Breast epithelium (tissue), 4 donors: ENCODE results near the gene FST. TPM values are rescaled to one million over a fixed set of nuclear protein-coding genes. Genes with fewer than 3 reads are reported as not detected.

Experiments
- DNase-seq, 2 donors: peaks; one replicate each; pipeline ENCODE4 v3.0.0-alpha.2; 2019; ENCODE audit warnings: low spot score in 2 of 2
- H3K27ac ChIP-seq, 2 donors: fragments of 200-600 bp; sonication (generic) in 1 of 2; one replicate each; pipeline ENCODE4 v1.5.1; 2016 to 2019; ENCODE audit warnings: mild to moderate bottlenecking in 1 of 2
- H3K27me3 ChIP-seq, 2 donors: fragments of 200-600 bp; sonication (generic) in 1 of 2; one replicate each; pipeline versions ENCODE4 v1.5.1 to v1.6.0; 2017 to 2019; ENCODE audit warnings: control low read depth in 1 of 2, mild to moderate bottlenecking in 1 of 2
- H3K36me3 ChIP-seq: fragments of 200-600 bp; one replicate; pipeline ENCODE4 v1.5.1; 2019
- H3K4me1 ChIP-seq, 2 donors: fragments of 200-600 bp; sonication (generic); one replicate each; pipeline ENCODE4 v1.5.1; 2016 to 2019; ENCODE audit warnings: control low read depth in 1 of 2
- H3K4me3 ChIP-seq, 3 donors: fragments of 200-600 bp; sonication (generic); 1 replicate in 2 of 3; 2 replicates in 1 of 3; pipeline ENCODE4 v1.5.1; 2016 to 2019; ENCODE audit warnings: mild to moderate bottlenecking in 3 of 3, moderate library complexity in 2 of 3
- H3K9me3 ChIP-seq, 2 donors: fragments of 200-600 bp; sonication (generic) in 1 of 2; one replicate each; pipeline ENCODE4 v1.5.1; 2016 to 2019; ENCODE audit warnings: control low read depth in 1 of 2
- CTCF ChIP-seq, 3 donors: fragments of 450-650 bp; IDR thresholded peaks; one replicate each; pipeline ENCODE4 v1.5.1; 2016 to 2017; ENCODE audit warnings: antibody characterized with exemption in 3 of 3, mild to moderate bottlenecking in 3 of 3, moderate library complexity in 3 of 3
- POLR2A ChIP-seq: fragments of 450-650 bp; IDR thresholded peaks from one replicate; pipeline ENCODE4 v1.6.1; 2016; ENCODE audit warnings: antibody characterized with exemption, mild to moderate bottlenecking, moderate library complexity
- POLR2AphosphoS5 ChIP-seq, 3 donors: sonication (generic); formaldehyde crosslinking; IDR thresholded peaks; one replicate each; pipeline ENCODE4 v1.6.1; 2017; ENCODE audit warnings: antibody characterized with exemption in 3 of 3
- intact Hi-C: fragments of 100-400 bp; cut with DNase I; formaldehyde crosslinking; loops from one replicate; pipeline ENCODE4 v1.15.1; 2023; ENCODE audit warnings: low total_unique reads
- total RNA-seq, 3 donors: library from RNA; depleted of rRNA; stranded (reverse); fragments of >200 nt; gene quantifications; one replicate each; pipeline ENCODE4 v1.1.0, GENCODE V29; 2016

FST gene
- total RNA-seq, 3 donors from 2014 or later = 6.2 to 23.0 (median 7.6) TPM

GRCh38 chr5:53464722-53465121 is 15.7 kb upstream of the FST start:
- intact Hi-C loops = loop anchor here (5.0 kb wide), 1 partner anchor 553 kb away; no protein-coding TSS in a partner anchor
- Histone ChIP-seq H3K27ac (no peak overlapping the region), H3K27me3 (no peaks in the 10 kb centered on the region), H3K36me3 (no peaks in the 10 kb centered on the region), H3K4me3 (no peak overlapping the region), H3K4me1 (no peaks in the 10 kb centered on the region), H3K9me3 (no peaks in the 10 kb centered on the region)
- TF ChIP-seq CTCF (IDR thresholded peaks at IDR 0.05) (no peak), POLR2A (no peak), POLR2AphosphoS5 (IDR thresholded peaks at IDR 0.05) (no peak)
- DNase-seq = no peak

- H3K27me3 ChIP-seq = no peaks in the 10 kb centered on the region
- no peaks in the 10 kb centered on the region for H3K36me3 ChIP-seq
- H3K27ac ChIP-seq = no peak overlapping the region
- H3K4me3 ChIP-seq = no peak overlapping the region
- intact Hi-C loops = no loop called here
- no peak for TF ChIP-seq POLR2AphosphoS5 (IDR thresholded peaks at IDR 0.05)
- TF ChIP-seq POLR2A = no peak
- no peak for TF ChIP-seq CTCF (IDR thresholded peaks at IDR 0.05)
- no peaks in the 10 kb centered on the region for H3K9me3 ChIP-seq
- DNase-seq = no peak
- H3K4me1 ChIP-seq = no peaks in the 10 kb centered on the region
These were observed 10.3 kb upstream of the FST start for GRCh38 chr5:53469946-53470687.

GRCh38 chr5:53472279-53472678 is 8.2 kb upstream of the FST start:
- intact Hi-C loops = no loop called here

GRCh38 chr5:53472720-53473510 is 7.5 kb upstream of the FST start:
- Histone ChIP-seq H3K27me3 (no peaks in the 10 kb centered on the region), H3K4me3 (no peak overlapping the region), H3K4me1 (no peaks in the 10 kb centered on the region), H3K27ac (no peak overlapping the region), H3K36me3 (no peaks in the 10 kb centered on the region), H3K9me3 (no peaks in the 10 kb centered on the region)
- DNase-seq = no peak
- intact Hi-C loops = no loop called here
- no peak for TF ChIP-seq POLR2A
- no peak for TF ChIP-seq POLR2AphosphoS5 (IDR thresholded peaks at IDR 0.05)
- no peak for TF ChIP-seq CTCF (IDR thresholded peaks at IDR 0.05)

More at GRCh38 chr5:53472279-53472678, 8.2 kb upstream of the FST start:
- Histone ChIP-seq H3K4me1 (no peaks in the 10 kb centered on the region), H3K27ac (no peak overlapping the region), H3K9me3 (no peaks in the 10 kb centered on the region), H3K36me3 (no peaks in the 10 kb centered on the region), H3K4me3 (no peak overlapping the region), H3K27me3 (no peaks in the 10 kb centered on the region)
- no peak for DNase-seq
- TF ChIP-seq POLR2AphosphoS5 (IDR thresholded peaks at IDR 0.05) (no peak), CTCF (IDR thresholded peaks at IDR 0.05) (no peak), POLR2A (no peak)

GRCh38 chr5:53473633-53474032 is 6.8 kb upstream of the FST start:
- Histone ChIP-seq H3K9me3 (no peaks in the 10 kb centered on the region), H3K27me3 (no peaks in the 10 kb centered on the region), H3K4me3 (no peak overlapping the region), H3K36me3 (no peaks in the 10 kb centered on the region), H3K4me1 (no peaks in the 10 kb centered on the region), H3K27ac (no peak overlapping the region)
- intact Hi-C loops = no loop called here
- no peak for TF ChIP-seq CTCF (IDR thresholded peaks at IDR 0.05)
- TF ChIP-seq POLR2AphosphoS5 (IDR thresholded peaks at IDR 0.05) = no peak
- TF ChIP-seq POLR2A = no peak
- no peak for DNase-seq
